Measurements from ENCODE around the gene SLC9A9. TPM values are rescaled to one million over a fixed set of nuclear protein-coding genes. Genes with fewer than 3 reads are reported as not detected.

Gene SLC9A9
- total RNA-seq, 1 experiment from 2014 or later = 2.2 TPM

- CTCF ChIA-PET = interaction anchor here (0.7 to 1.6 kb wide), 3 partner anchors 18 to 44 kb away, joined by 3 read pairs; no protein-coding TSS in a partner anchor
Measured at GRCh38 chr3:143266927-143267326, 581.3 kb downstream of the SLC9A9 start.

GRCh38 chr3:143266511-143266910, 581.8 kb downstream of the SLC9A9 start:
- no TSS peak for BruUV-seq (replicated peaks)
- no peak overlapping the region for H3K27ac Mint-ChIP-seq (ENCODE audit: low read depth, unreplicated experiment)
- no peaks in the 10 kb centered on the region for H3K27me3 Mint-ChIP-seq (ENCODE audit: insufficient read depth, unreplicated experiment)
- ChIA-PET POLR2A (interaction anchor here (0.7 to 2.1 kb wide), 3 partner anchors 16 to 388 kb away, joined by 3 to 6 read pairs (median 3); no protein-coding TSS in a partner anchor), CTCF (interaction anchor here (0.7 to 1.6 kb wide), 4 partner anchors 18 to 44 kb away, joined by 3 read pairs; no protein-coding TSS in a partner anchor)
- H3K4me1 Mint-ChIP-seq (ENCODE audit: insufficient read depth, unreplicated experiment) = peaks cover 16% of the 10 kb centered on the region
- peaks cover 4% of the 10 kb centered on the region for H3K36me3 Mint-ChIP-seq (ENCODE audit: insufficient read depth, unreplicated experiment)
- peaks cover 8% of the 10 kb centered on the region for H3K9me3 Mint-ChIP-seq (ENCODE audit: unreplicated experiment)
- TF ChIP-seq CTCF (IDR thresholded peaks at IDR 0.05; ENCODE audit: unreplicated experiment) = no peak
- intact Hi-C loops (cut with micrococcal nuclease) = no loop called here
- H3K4me3 Mint-ChIP-seq (ENCODE audit: unreplicated experiment) = no peak overlapping the region
- no peak for DNase-seq (ENCODE audit: unreplicated experiment)

More at GRCh38 chr3:143266927-143267326, 581.3 kb downstream of the SLC9A9 start:
- H3K4me1 Mint-ChIP-seq (ENCODE audit: insufficient read depth, unreplicated experiment) = peaks cover 16% of the 10 kb centered on the region
- no peak for DNase-seq (ENCODE audit: unreplicated experiment)
- peaks cover 8% of the 10 kb centered on the region for H3K9me3 Mint-ChIP-seq (ENCODE audit: unreplicated experiment)
- no peak overlapping the region for H3K27ac Mint-ChIP-seq (ENCODE audit: low read depth, unreplicated experiment)
- intact Hi-C loops (cut with micrococcal nuclease) = no loop called here
- H3K27me3 Mint-ChIP-seq (ENCODE audit: insufficient read depth, unreplicated experiment) = no peaks in the 10 kb centered on the region
- no peak overlapping the region for H3K4me3 Mint-ChIP-seq (ENCODE audit: unreplicated experiment)
- H3K36me3 Mint-ChIP-seq (ENCODE audit: insufficient read depth, unreplicated experiment) = no peaks in the 10 kb centered on the region
- no peak for TF ChIP-seq CTCF (IDR thresholded peaks at IDR 0.05; ENCODE audit: unreplicated experiment)
- no TSS peak for BruUV-seq (replicated peaks)
- POLR2A ChIA-PET = interaction anchor here (0.7 to 2.1 kb wide), 3 partner anchors 17 to 388 kb away, joined by 3 to 6 read pairs (median 3); no protein-coding TSS in a partner anchor

DNA sequence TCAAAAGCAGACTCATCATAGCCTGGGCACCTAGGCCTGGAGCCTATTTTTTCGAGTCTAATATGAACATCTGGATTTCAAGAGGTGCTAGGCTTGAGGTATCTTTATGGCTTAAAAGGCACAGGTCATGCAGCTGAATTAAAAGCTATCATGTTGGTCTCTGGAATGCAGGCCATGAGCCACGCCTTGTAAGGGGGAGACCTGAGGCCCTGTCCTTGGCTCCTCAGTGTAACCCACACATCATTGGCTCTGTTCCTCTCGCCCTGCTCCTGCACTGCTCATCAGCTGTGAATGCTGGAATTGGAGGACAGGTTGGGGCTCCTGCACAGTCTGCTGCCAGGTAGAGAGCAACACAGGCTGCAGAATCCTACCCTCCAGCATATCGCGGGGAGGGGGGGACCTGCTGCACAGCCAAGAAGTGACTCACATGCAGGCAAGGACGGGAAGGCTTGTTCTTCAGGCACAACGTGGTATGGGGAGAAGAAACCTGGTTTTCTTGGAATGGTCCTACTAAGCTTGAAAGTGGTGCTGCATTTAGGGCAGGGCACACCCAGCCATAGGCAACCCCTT, 582.7 kb downstream of the SLC9A9 start:
- DNase-seq (ENCODE audit: unreplicated experiment) = peak; percentile 71
- peak overlapping the region; percentile 50 for H3K27ac Mint-ChIP-seq (ENCODE audit: low read depth, unreplicated experiment)
- TF ChIP-seq CTCF (IDR thresholded peaks at IDR 0.05; ENCODE audit: unreplicated experiment) = no peak
- intact Hi-C loops (cut with micrococcal nuclease) = no loop called here
- peaks cover 8% of the 10 kb centered on the region for H3K9me3 Mint-ChIP-seq (ENCODE audit: unreplicated experiment)
- peaks cover 16% of the 10 kb centered on the region for H3K4me1 Mint-ChIP-seq (ENCODE audit: insufficient read depth, unreplicated experiment)
- POLR2A ChIA-PET = interaction anchor here (0.6 to 2.1 kb wide), 7 partner anchors 20 to 448 kb away, joined by 3 to 6 read pairs (median 3); no protein-coding TSS in a partner anchor
- H3K27me3 Mint-ChIP-seq (ENCODE audit: insufficient read depth, unreplicated experiment) = no peaks in the 10 kb centered on the region
- peaks cover 6% of the 10 kb centered on the region for H3K36me3 Mint-ChIP-seq (ENCODE audit: insufficient read depth, unreplicated experiment)
- no peak overlapping the region for H3K4me3 Mint-ChIP-seq (ENCODE audit: unreplicated experiment)
- CTCF ChIA-PET = interaction anchor here (0.8 to 1.6 kb wide), 2 partner anchors 14 to 20 kb away, joined by 3 read pairs; no protein-coding TSS in a partner anchor
- no TSS peak for BruUV-seq (replicated peaks)

- no peaks in the 10 kb centered on the region for H3K27me3 Mint-ChIP-seq (ENCODE audit: insufficient read depth, unreplicated experiment)
- intact Hi-C loops (cut with micrococcal nuclease) = no loop called here
- H3K27ac Mint-ChIP-seq (ENCODE audit: low read depth, unreplicated experiment) = peak overlapping the region; percentile 68
- no TSS peak for BruUV-seq (replicated peaks)
- H3K4me3 Mint-ChIP-seq (ENCODE audit: unreplicated experiment) = no peak overlapping the region
- ChIA-PET CTCF (interaction anchor here (0.5 kb wide), 1 partner anchor 360 kb away, joined by 3 read pairs; no protein-coding TSS in a partner anchor), POLR2A (interaction anchor here (1.2 to 1.6 kb wide), 3 partner anchors 21 to 263 kb away, joined by 3 to 5 read pairs (median 4); partner anchors contain the start of gene U2SURP)
- no peak for TF ChIP-seq CTCF (IDR thresholded peaks at IDR 0.05; ENCODE audit: unreplicated experiment)
- H3K9me3 Mint-ChIP-seq (ENCODE audit: unreplicated experiment) = peaks cover 8% of the 10 kb centered on the region
- peaks cover 16% of the 10 kb centered on the region for H3K4me1 Mint-ChIP-seq (ENCODE audit: insufficient read depth, unreplicated experiment)
- DNase-seq (ENCODE audit: unreplicated experiment) = peak; percentile 9
- peaks cover 6% of the 10 kb centered on the region for H3K36me3 Mint-ChIP-seq (ENCODE audit: insufficient read depth, unreplicated experiment)
Measured at GRCh38 chr3:143263852-143264513, 584.3 kb downstream of the SLC9A9 start.

Data from MCF 10A (cell line).